IMR-90 (cell line): ENCODE measurements around the gene ZNF821. TPM values are rescaled to one million over a fixed set of nuclear protein-coding genes. Genes with fewer than 3 reads are reported as not detected.

Experiments used
- ATAC-seq: fragments of 200-7000 bp; cut with Tn5 transposase; 2 replicates; pipeline ENCODE4 v1.9.1; 2020; ENCODE audit warnings: low read depth, mild to moderate bottlenecking, moderate library complexity
- BruUV-seq: library from RNA; stranded (reverse); fragments of 400-500 nt; replicated peaks from 2 replicates; lab custom pipeline; 2021; lab: Mats Ljungman, UMichigan
- CTCF ChIA-PET: fragments of 300-600 bp; formaldehyde crosslinking; extraction: SDS; loops from one replicate; lab custom pipeline; 2021; ENCODE audit warnings: antibody characterized with exemption; lab: Yijun Ruan, JAX
- POLR2A ChIA-PET: fragments of 300-600 bp; sonication (Branson Sonifier 250); formaldehyde crosslinking; loops from one replicate; lab custom pipeline; 2022; ENCODE audit warnings: antibody characterized with exemption; ENCODE audit not compliant: unreplicated experiment; lab: Charles Lee
- DNase-seq: peaks from one replicate; pipeline ENCODE4 v3.0.0; 2013
- H2AFZ ChIP-seq: replicated peaks from 2 replicates; pipeline ENCODE3; 2013; ENCODE audit warnings: low read length, mild to moderate bottlenecking; ENCODE audit not compliant: poor library complexity
- H2AK5ac ChIP-seq: 2 replicates; pipeline ENCODE4 v1.6.1; 2013; ENCODE audit warnings: low read depth, low read length, inconsistent platforms
- H2AK9ac ChIP-seq: replicated peaks from 2 replicates; pipeline ENCODE3; 2013; ENCODE audit warnings: mild to moderate bottlenecking, low read depth, low read length, moderate library complexity; ENCODE audit not compliant: poor library complexity
- H2BK120ac ChIP-seq: 2 replicates; pipeline ENCODE4 v1.6.1; 2013; ENCODE audit warnings: low read depth, low read length, inconsistent platforms
- H2BK15ac ChIP-seq: 3 replicates; pipeline ENCODE4 v1.6.1; 2013; ENCODE audit warnings: low read depth, low read length, inconsistent platforms
- H2BK20ac ChIP-seq: 2 replicates; pipeline ENCODE4 v1.6.1; 2013; ENCODE audit warnings: low read depth, mild to moderate bottlenecking, inconsistent platforms, low read length, moderate library complexity
- H2BK5ac ChIP-seq: 2 replicates; pipeline ENCODE4 v1.6.1; 2013; ENCODE audit warnings: mild to moderate bottlenecking, low read depth, low read length, inconsistent platforms; ENCODE audit not compliant: poor library complexity, severe bottlenecking
- H3K14ac ChIP-seq: replicated peaks from 2 replicates; pipeline ENCODE4 v1.6.1; 2013; ENCODE audit warnings: low read depth, low read length, inconsistent platforms
- H3K18ac ChIP-seq: 2 replicates; pipeline ENCODE4 v1.6.1; 2013; ENCODE audit warnings: low read depth, low read length, control low read depth
- H3K23ac ChIP-seq: 2 replicates; pipeline ENCODE4 v1.6.1; 2013; ENCODE audit warnings: low read depth, low read length, inconsistent platforms
- H3K27ac ChIP-seq: 2 replicates; pipeline ENCODE4 v1.5.1; 2013; ENCODE audit warnings: mild to moderate bottlenecking, control low read depth, low read length; ENCODE audit not compliant: insufficient read depth
- H3K27me3 ChIP-seq: 2 replicates; pipeline ENCODE4 v1.6.1; 2013; ENCODE audit warnings: low read length; ENCODE audit not compliant: control insufficient read depth, insufficient read depth
- H3K36me3 ChIP-seq: 2 replicates; pipeline ENCODE4 v1.6.1; 2013; ENCODE audit warnings: low read length, mixed read lengths; ENCODE audit not compliant: control insufficient read depth, insufficient read depth
- H3K4ac ChIP-seq: 2 replicates; pipeline ENCODE4 v1.6.1; 2013; ENCODE audit warnings: low read depth, low read length, inconsistent platforms
- H3K4me1 ChIP-seq: 2 replicates; pipeline ENCODE4 v1.6.1; 2013; ENCODE audit warnings: low read length, mixed read lengths; ENCODE audit not compliant: control insufficient read depth, insufficient read depth
- H3K4me2 ChIP-seq: 2 replicates; pipeline ENCODE4 v1.6.1; 2013; ENCODE audit warnings: low read depth, mild to moderate bottlenecking, control low read depth, low read length, moderate library complexity
- H3K4me3 ChIP-seq: 2 replicates; pipeline ENCODE4 v1.5.1; 2013; ENCODE audit warnings: low read depth, mild to moderate bottlenecking, control low read depth, low read length, moderate library complexity; ENCODE audit not compliant: insufficient read depth
- H3K56ac ChIP-seq: 2 replicates; pipeline ENCODE4 v1.6.1; 2013; ENCODE audit warnings: low read length, inconsistent platforms; ENCODE audit not compliant: insufficient read depth; ENCODE audit errors: extremely low read depth
- H3K79me1 ChIP-seq, 2 experiments: 2 replicates each; pipeline ENCODE4 v1.6.1; 2013; ENCODE audit warnings: low read length in 2 of 2, inconsistent platforms in 1 of 2, low read depth in 1 of 2
- H3K9ac ChIP-seq: 2 replicates; pipeline ENCODE4 v1.6.1; 2013; ENCODE audit warnings: low read depth, low read length, control low read depth
- H3K9me1 ChIP-seq: 2 replicates; pipeline ENCODE4 v1.6.1; 2013; ENCODE audit warnings: low read length, inconsistent platforms; ENCODE audit not compliant: insufficient read depth
- H3K9me3 ChIP-seq: 2 replicates; pipeline ENCODE4 v1.6.1; 2013; ENCODE audit warnings: low read length; ENCODE audit not compliant: control insufficient read depth, insufficient read depth
- H4K20me1 ChIP-seq: 2 replicates; pipeline ENCODE4 v1.6.1; 2013; ENCODE audit warnings: low read length, inconsistent platforms; ENCODE audit not compliant: insufficient read depth
- H4K5ac ChIP-seq: 2 replicates; pipeline ENCODE4 v1.6.1; 2013; ENCODE audit warnings: mild to moderate bottlenecking, low read depth, low read length, control low read depth
- H4K8ac ChIP-seq, 2 experiments: 2 replicates each; pipeline ENCODE4 v1.6.1; 2013; ENCODE audit warnings: low read depth in 2 of 2, low read length in 2 of 2, control low read depth in 1 of 2, inconsistent platforms in 1 of 2
- H4K91ac ChIP-seq: 2 replicates; pipeline ENCODE4 v1.6.1; 2013; ENCODE audit warnings: low read depth, low read length, inconsistent platforms; ENCODE audit not compliant: insufficient read depth
- BHLHE40 ChIP-seq: fragments of 150-350 bp; IDR thresholded peaks from 2 replicates; pipeline ENCODE4 v1.6.1; 2016; ENCODE audit warnings: mild to moderate bottlenecking, low read depth, low read length
- CEBPB ChIP-seq: IDR thresholded peaks from 2 replicates; pipeline ENCODE4 v1.6.1; 2012; ENCODE audit warnings: low read depth, low read length, improper control_type of control experiment
- CHD1 ChIP-seq: IDR thresholded peaks from 2 replicates; pipeline ENCODE4 v1.6.1; 2012; ENCODE audit warnings: low read depth, low read length, improper control_type of control experiment
- FOS ChIP-seq: fragments of 150-350 bp; IDR thresholded peaks from 2 replicates; pipeline ENCODE4 v1.6.1; 2016; ENCODE audit warnings: low read depth, low read length
- MAZ ChIP-seq: IDR thresholded peaks from 2 replicates; pipeline ENCODE4 v1.6.1; 2012; ENCODE audit warnings: low read depth, mild to moderate bottlenecking, low read length, improper control_type of control experiment, moderate library complexity, borderline replicate concordance
- NFE2L2 ChIP-seq: fragments of 150-350 bp; IDR thresholded peaks from 2 replicates; pipeline ENCODE4 v1.6.1; 2016; ENCODE audit warnings: low read depth, mild to moderate bottlenecking, low read length
- POLR2A ChIP-seq: IDR thresholded peaks from 2 replicates; pipeline ENCODE4 v1.6.1; 2012; ENCODE audit warnings: mild to moderate bottlenecking, low read depth, low read length
- RAD21 ChIP-seq: IDR thresholded peaks from 2 replicates; pipeline ENCODE4 v1.6.1; 2012; ENCODE audit warnings: low read length, improper control_type of control experiment
- RFX5 ChIP-seq: IDR thresholded peaks from 2 replicates; pipeline ENCODE4 v1.8.0; 2012; ENCODE audit warnings: low read depth, mild to moderate bottlenecking, low read length, moderate library complexity
- SMC3 ChIP-seq: fragments of 150-350 bp; IDR thresholded peaks from 2 replicates; pipeline ENCODE4 v1.6.1; 2016; ENCODE audit warnings: low read depth, mild to moderate bottlenecking, antibody characterized with exemption, low read length, moderate library complexity
- WGBS, 2 experiments: methylation state at CpG; one replicate each; pipeline versions ENCODE4 v1.1.5 to v1.1.7; 2013; ENCODE audit warnings: missing lambda C conversion rate in 2 of 2; ENCODE audit not compliant: insufficient read length in 1 of 2; ENCODE audit errors: extremely low coverage in 2 of 2; 5-methylcytosine and 5-hydroxymethylcytosine counted together
- dilution Hi-C: fragments of 300-500 bp; cut with HindIII; formaldehyde crosslinking; loops from one replicate; pipeline ENCODE4 v1.14.3; 2018; ENCODE audit warnings: low sequenced_read_pairs; ENCODE audit not compliant: unreplicated experiment
- in situ Hi-C: fragments of 300-500 bp; cut with MboI; formaldehyde crosslinking; loops from 3 replicates; pipeline ENCODE4 v1.14.3; 2019; ENCODE audit warnings: low sequenced_read_pairs, inconsistent platforms, mixed read lengths
- intact Hi-C: fragments of 100-400 bp; cut with micrococcal nuclease; formaldehyde crosslinking; loops from 2 replicates; pipeline ENCODE4 v1.10.0; 2022
- polyA plus RNA-seq, 3 experiments: library from polyadenylated mRNA; depleted of rRNA; stranded (reverse); fragments of >200 nt; gene quantifications; 2 replicates each; pipeline ENCODE4 v1.2.3, GENCODE V29; 2012; ENCODE audit warnings: low replicate concordance in 1 of 3
- total RNA-seq: library from RNA; depleted of rRNA; stranded (reverse); fragments of >200 nt; gene quantifications from 2 replicates; pipeline ENCODE4 v1.2.3, GENCODE V29; 2012
- TF ChIP-seq, protein P1 (sequence below): conservative IDR thresholded peaks from 2 replicates; pipeline ENCODE4 v1.5.1; 2012; ENCODE audit warnings: mild to moderate bottlenecking, low read depth, low read length, improper control_type of control experiment
- TF ChIP-seq, protein P2 (sequence below): fragments of 150-350 bp; IDR thresholded peaks from 2 replicates; pipeline ENCODE4 v1.6.1; 2017; ENCODE audit warnings: mild to moderate bottlenecking, antibody characterized with exemption, low read length, low read depth

ZNF821 gene
- total and polyA plus RNA-seq, 2 of the 4 experiments (the other 2 are of a cell fraction), result 5.9 to 6.0 TPM

DNA sequence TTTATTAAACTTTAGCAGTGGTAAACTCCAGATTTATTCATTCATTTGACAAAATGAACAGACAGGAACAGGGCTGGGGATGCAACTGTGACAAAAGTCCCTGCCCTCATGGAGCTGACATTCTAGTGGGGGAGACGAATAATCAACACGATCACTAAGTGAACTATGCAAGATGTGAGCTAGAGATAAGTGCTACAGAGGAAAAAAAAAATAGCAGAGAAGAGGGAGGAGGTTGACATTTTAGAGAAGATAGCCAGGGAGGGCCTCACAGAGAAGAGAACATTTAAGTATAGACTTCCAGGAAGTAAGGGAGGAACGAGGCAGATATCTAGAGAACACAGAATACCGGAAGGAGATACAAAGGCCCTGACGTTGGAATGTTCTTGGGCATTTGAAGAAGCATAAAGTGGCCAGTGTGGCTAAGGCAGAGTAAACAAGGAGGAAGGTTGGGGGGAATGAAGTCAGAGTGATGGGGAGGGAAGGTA lies 57.4 kb downstream of the ZNF821 start:
- Histone ChIP-seq H3K4me3 (no peak overlapping the region), H3K27me3 (no peaks in the 10 kb centered on the region), H3K9ac (no peak overlapping the region), H3K27ac (no peak overlapping the region), H3K4me2 (no peak overlapping the region), H2BK120ac (no peak overlapping the region), H4K8ac (no peak overlapping the region), H3K56ac (no peak overlapping the region), H4K20me1 (no peaks in the 10 kb centered on the region), H3K79me1 (no peaks in the 10 kb centered on the region), H2AFZ (no peak overlapping the region), H2BK15ac (no peak overlapping the region), H4K91ac (no peak overlapping the region), H3K4ac (no peak overlapping the region), H2AK5ac (no peak overlapping the region), H3K4me1 (no peaks in the 10 kb centered on the region), H3K36me3 (0 out of 2 replicates have a peak, but pooled peaks cover 1% of the 10 kb centered on the region), H3K9me3 (no peaks in the 10 kb centered on the region), H3K14ac (no peak overlapping the region), H3K23ac (no peak overlapping the region), H2BK20ac (no peak overlapping the region), H2AK9ac (no peak overlapping the region), H3K18ac (no peak overlapping the region), H2BK5ac (no peak overlapping the region), H4K5ac (no peak overlapping the region), H3K9me1 (no peaks in the 10 kb centered on the region)
- in situ Hi-C loops, result no loop called here
- POLR2A ChIA-PET, result no interaction called here
- intact Hi-C loops, result no loop called here
- no TSS peak for BruUV-seq
- dilution Hi-C loops, result no loop called here
- TF ChIP-seq POLR2A, result no peak
- no peak for TF ChIP-seq FOS
- TF ChIP-seq MAZ, result no peak
- no peak for TF ChIP-seq RAD21
- TF ChIP-seq CHD1, result no peak
- TF ChIP-seq, protein P1, sequence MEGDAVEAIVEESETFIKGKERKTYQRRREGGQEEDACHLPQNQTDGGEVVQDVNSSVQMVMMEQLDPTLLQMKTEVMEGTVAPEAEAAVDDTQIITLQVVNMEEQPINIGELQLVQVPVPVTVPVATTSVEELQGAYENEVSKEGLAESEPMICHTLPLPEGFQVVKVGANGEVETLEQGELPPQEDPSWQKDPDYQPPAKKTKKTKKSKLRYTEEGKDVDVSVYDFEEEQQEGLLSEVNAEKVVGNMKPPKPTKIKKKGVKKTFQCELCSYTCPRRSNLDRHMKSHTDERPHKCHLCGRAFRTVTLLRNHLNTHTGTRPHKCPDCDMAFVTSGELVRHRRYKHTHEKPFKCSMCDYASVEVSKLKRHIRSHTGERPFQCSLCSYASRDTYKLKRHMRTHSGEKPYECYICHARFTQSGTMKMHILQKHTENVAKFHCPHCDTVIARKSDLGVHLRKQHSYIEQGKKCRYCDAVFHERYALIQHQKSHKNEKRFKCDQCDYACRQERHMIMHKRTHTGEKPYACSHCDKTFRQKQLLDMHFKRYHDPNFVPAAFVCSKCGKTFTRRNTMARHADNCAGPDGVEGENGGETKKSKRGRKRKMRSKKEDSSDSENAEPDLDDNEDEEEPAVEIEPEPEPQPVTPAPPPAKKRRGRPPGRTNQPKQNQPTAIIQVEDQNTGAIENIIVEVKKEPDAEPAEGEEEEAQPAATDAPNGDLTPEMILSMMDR, result no peak
- TF ChIP-seq CEBPB, result no peak
- no peak for TF ChIP-seq NFE2L2
- TF ChIP-seq, protein P2, sequence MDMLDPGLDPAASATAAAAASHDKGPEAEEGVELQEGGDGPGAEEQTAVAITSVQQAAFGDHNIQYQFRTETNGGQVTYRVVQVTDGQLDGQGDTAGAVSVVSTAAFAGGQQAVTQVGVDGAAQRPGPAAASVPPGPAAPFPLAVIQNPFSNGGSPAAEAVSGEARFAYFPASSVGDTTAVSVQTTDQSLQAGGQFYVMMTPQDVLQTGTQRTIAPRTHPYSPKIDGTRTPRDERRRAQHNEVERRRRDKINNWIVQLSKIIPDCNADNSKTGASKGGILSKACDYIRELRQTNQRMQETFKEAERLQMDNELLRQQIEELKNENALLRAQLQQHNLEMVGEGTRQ, result no peak
- no peak for TF ChIP-seq BHLHE40
- no peak for TF ChIP-seq RFX5
- no peak for TF ChIP-seq SMC3
- CTCF ChIA-PET, result no interaction called here
- WGBS, 2 experiments, result 86% methylated on average over 4 of the region's 5 CpGs; no CpG with 5 or more reads in 1 of the 2 experiments
- no peak for DNase-seq
- no peak for ATAC-seq
